GM23338 (cell line): Measurements from ENCODE around the gene IRX1. TPM values are rescaled to one million over a fixed set of nuclear protein-coding genes. Genes with fewer than 3 reads are reported as not detected.

Experiments
- ATAC-seq: fragments of 200-7000 bp; cut with Tn5 transposase; 3 replicates; pipeline ENCODE4 v1.9.1; 2020
- DNase-seq: peaks from one replicate; pipeline ENCODE4 v3.0.0-alpha.2; 2015; ENCODE audit warnings: low spot score
- H2AFZ ChIP-seq: fragments of 200-600 bp; sonication (generic); 2 replicates; pipeline ENCODE4 v1.8.0; 2016; ENCODE audit warnings: antibody characterized with exemption, mild to moderate bottlenecking, moderate library complexity
- H3F3A ChIP-seq: fragments of 200-600 bp; sonication (generic); replicated peaks from 2 replicates; pipeline ENCODE4 v1.8.0; 2017; ENCODE audit warnings: antibody characterized with exemption, mixed run types, low read depth
- H3K27ac ChIP-seq: fragments of 200-600 bp; sonication (generic); 2 replicates; pipeline ENCODE4 v1.6.1; 2016; ENCODE audit warnings: low read depth
- H3K27me3 ChIP-seq: fragments of 200-600 bp; sonication (generic); 2 replicates; pipeline ENCODE4 v1.8.0; 2016; ENCODE audit warnings: mild to moderate bottlenecking, mixed run types, moderate library complexity; ENCODE audit not compliant: insufficient read depth
- H3K36me3 ChIP-seq: fragments of 200-600 bp; sonication (generic); 2 replicates; pipeline ENCODE4 v1.8.0; 2016; ENCODE audit warnings: mild to moderate bottlenecking; ENCODE audit not compliant: insufficient read depth
- H3K4me1 ChIP-seq: fragments of 200-600 bp; sonication (generic); 2 replicates; pipeline ENCODE4 v1.8.0; 2016; ENCODE audit warnings: mild to moderate bottlenecking, moderate library complexity; ENCODE audit not compliant: insufficient read depth
- H3K4me2 ChIP-seq: fragments of 200-600 bp; sonication (generic); 2 replicates; pipeline ENCODE4 v1.7.1; 2017; ENCODE audit warnings: mixed run types
- H3K4me3 ChIP-seq: fragments of 200-600 bp; sonication (generic); 2 replicates; pipeline ENCODE4 v1.6.1; 2016; ENCODE audit warnings: mixed run types
- H3K79me2 ChIP-seq: fragments of 200-600 bp; sonication (generic); replicated peaks from 2 replicates; pipeline ENCODE4 v1.8.0; 2017; ENCODE audit warnings: mild to moderate bottlenecking; ENCODE audit not compliant: insufficient read depth
- H3K9me2 ChIP-seq: fragments of 200-600 bp; sonication (generic); 2 replicates; pipeline ENCODE4 v1.8.0; 2017; ENCODE audit not compliant: insufficient read depth
- H4K20me1 ChIP-seq: fragments of 200-600 bp; sonication (generic); replicated peaks from 2 replicates; pipeline ENCODE4 v1.8.0; 2017; ENCODE audit warnings: mild to moderate bottlenecking; ENCODE audit not compliant: insufficient read depth
- H3K27ac Mint-ChIP-seq: 2 replicates; pipeline ENCODE4 v1.8.0; 2020; ENCODE audit warnings: inconsistent platforms, mild to moderate bottlenecking, moderate library complexity, mixed read lengths
- H3K27me3 Mint-ChIP-seq: 3 replicates; pipeline ENCODE4 v1.8.0; 2022; ENCODE audit warnings: low read depth, mild to moderate bottlenecking, moderate library complexity, mixed read lengths, inconsistent platforms; ENCODE audit not compliant: insufficient read depth, poor library complexity
- H3K36me3 Mint-ChIP-seq: 3 replicates; pipeline ENCODE4 v1.8.0; 2021; ENCODE audit warnings: low read depth, mild to moderate bottlenecking, inconsistent platforms, moderate library complexity, mixed read lengths
- H3K4me1 Mint-ChIP-seq: 3 replicates; pipeline ENCODE4 v1.8.0; 2020; ENCODE audit warnings: mild to moderate bottlenecking, inconsistent platforms, mixed read lengths
- H3K4me3 Mint-ChIP-seq: 3 replicates; pipeline ENCODE4 v1.8.0; 2021; ENCODE audit warnings: moderate library complexity, mild to moderate bottlenecking, inconsistent platforms, mixed read lengths
- H3K9me3 Mint-ChIP-seq: 3 replicates; pipeline ENCODE4 v1.8.0; 2020; ENCODE audit warnings: moderate library complexity, mild to moderate bottlenecking, inconsistent platforms, mixed read lengths
- EZH2 ChIP-seq: fragments of 200-600 bp; sonication (generic); IDR thresholded peaks from one replicate; pipeline ENCODE4 v1.8.0; 2017; ENCODE audit warnings: antibody characterized with exemption, mild to moderate bottlenecking, low read depth; ENCODE audit not compliant: unreplicated experiment
- EZH2phosphoT487 ChIP-seq: fragments of 200-600 bp; sonication (generic); IDR thresholded peaks from one replicate; pipeline ENCODE4 v1.8.1; 2018; ENCODE audit warnings: antibody characterized with exemption; ENCODE audit not compliant: unreplicated experiment
- ZNF331 ChIP-seq: fragments of 250-450 bp; sonication (Bioruptor Pico); IDR thresholded peaks from 2 replicates; pipeline ENCODE4 v1.5.0; 2020; ENCODE audit warnings: low read depth, mild to moderate bottlenecking, moderate library complexity
- polyA plus RNA-seq: library from polyadenylated mRNA; unstranded; fragments of >200 nt; fragmentation: Nextera tagmentation; extraction: Ambion mirVana; gene quantifications from 2 replicates; pipeline ENCODE4 v1.2.1, GENCODE V29; 2016
- total RNA-seq: library from RNA; depleted of rRNA; stranded (reverse); fragments of >200 nt; shearing (Covaris generic); gene quantifications from 2 replicates; pipeline ENCODE4 v1.2.3, GENCODE V29; 2014
- TF ChIP-seq, protein P1 (sequence below): fragments of 250-450 bp; sonication (Bioruptor Pico); IDR thresholded peaks from 2 replicates; pipeline ENCODE4 v1.5.0; 2020; ENCODE audit warnings: mild to moderate bottlenecking, moderate library complexity
- TF ChIP-seq, protein P2 (sequence below): IDR thresholded peaks from 2 replicates; pipeline ENCODE4 v1.6.1; 2016; ENCODE audit warnings: antibody characterized with exemption

The IRX1 gene
- total and polyA plus RNA-seq, 2 experiments from 2014 or later, result 0.11 to 1.8 TPM

- Mint-ChIP-seq H3K4me3 (peak overlapping the region; percentile 63), H3K27ac (no peak overlapping the region), H3K36me3 (no peaks in the 10 kb centered on the region; the same call in 2 of the 3 replicates), H3K27me3 (peaks cover 88% of the 10 kb centered on the region), H3K4me1 (peaks cover 41% of the 10 kb centered on the region), H3K9me3 (no peaks in the 10 kb centered on the region; the same call in none of the 3 replicates)
- Histone ChIP-seq H3K4me2 (peak overlapping the region; percentile 77), H3K4me3 (peak overlapping the region; percentile 55), H2AFZ (peak overlapping the region; percentile 84), H3K36me3 (no peaks in the 10 kb centered on the region), H3K27me3 (peaks cover 95% of the 10 kb centered on the region), H3K79me2 (no peaks in the 10 kb centered on the region), H4K20me1 (peaks cover 6% of the 10 kb centered on the region; the same call in 1 of the 2 replicates), H3K4me1 (peaks cover 40% of the 10 kb centered on the region), H3K27ac (no peak overlapping the region), H3K9me2 (no peaks in the 10 kb centered on the region), H3F3A (0 out of 2 replicates have a peak, but pooled peaks cover 4% of the 10 kb centered on the region)
- peak; percentile 61 for DNase-seq
- TF ChIP-seq, protein P1, sequence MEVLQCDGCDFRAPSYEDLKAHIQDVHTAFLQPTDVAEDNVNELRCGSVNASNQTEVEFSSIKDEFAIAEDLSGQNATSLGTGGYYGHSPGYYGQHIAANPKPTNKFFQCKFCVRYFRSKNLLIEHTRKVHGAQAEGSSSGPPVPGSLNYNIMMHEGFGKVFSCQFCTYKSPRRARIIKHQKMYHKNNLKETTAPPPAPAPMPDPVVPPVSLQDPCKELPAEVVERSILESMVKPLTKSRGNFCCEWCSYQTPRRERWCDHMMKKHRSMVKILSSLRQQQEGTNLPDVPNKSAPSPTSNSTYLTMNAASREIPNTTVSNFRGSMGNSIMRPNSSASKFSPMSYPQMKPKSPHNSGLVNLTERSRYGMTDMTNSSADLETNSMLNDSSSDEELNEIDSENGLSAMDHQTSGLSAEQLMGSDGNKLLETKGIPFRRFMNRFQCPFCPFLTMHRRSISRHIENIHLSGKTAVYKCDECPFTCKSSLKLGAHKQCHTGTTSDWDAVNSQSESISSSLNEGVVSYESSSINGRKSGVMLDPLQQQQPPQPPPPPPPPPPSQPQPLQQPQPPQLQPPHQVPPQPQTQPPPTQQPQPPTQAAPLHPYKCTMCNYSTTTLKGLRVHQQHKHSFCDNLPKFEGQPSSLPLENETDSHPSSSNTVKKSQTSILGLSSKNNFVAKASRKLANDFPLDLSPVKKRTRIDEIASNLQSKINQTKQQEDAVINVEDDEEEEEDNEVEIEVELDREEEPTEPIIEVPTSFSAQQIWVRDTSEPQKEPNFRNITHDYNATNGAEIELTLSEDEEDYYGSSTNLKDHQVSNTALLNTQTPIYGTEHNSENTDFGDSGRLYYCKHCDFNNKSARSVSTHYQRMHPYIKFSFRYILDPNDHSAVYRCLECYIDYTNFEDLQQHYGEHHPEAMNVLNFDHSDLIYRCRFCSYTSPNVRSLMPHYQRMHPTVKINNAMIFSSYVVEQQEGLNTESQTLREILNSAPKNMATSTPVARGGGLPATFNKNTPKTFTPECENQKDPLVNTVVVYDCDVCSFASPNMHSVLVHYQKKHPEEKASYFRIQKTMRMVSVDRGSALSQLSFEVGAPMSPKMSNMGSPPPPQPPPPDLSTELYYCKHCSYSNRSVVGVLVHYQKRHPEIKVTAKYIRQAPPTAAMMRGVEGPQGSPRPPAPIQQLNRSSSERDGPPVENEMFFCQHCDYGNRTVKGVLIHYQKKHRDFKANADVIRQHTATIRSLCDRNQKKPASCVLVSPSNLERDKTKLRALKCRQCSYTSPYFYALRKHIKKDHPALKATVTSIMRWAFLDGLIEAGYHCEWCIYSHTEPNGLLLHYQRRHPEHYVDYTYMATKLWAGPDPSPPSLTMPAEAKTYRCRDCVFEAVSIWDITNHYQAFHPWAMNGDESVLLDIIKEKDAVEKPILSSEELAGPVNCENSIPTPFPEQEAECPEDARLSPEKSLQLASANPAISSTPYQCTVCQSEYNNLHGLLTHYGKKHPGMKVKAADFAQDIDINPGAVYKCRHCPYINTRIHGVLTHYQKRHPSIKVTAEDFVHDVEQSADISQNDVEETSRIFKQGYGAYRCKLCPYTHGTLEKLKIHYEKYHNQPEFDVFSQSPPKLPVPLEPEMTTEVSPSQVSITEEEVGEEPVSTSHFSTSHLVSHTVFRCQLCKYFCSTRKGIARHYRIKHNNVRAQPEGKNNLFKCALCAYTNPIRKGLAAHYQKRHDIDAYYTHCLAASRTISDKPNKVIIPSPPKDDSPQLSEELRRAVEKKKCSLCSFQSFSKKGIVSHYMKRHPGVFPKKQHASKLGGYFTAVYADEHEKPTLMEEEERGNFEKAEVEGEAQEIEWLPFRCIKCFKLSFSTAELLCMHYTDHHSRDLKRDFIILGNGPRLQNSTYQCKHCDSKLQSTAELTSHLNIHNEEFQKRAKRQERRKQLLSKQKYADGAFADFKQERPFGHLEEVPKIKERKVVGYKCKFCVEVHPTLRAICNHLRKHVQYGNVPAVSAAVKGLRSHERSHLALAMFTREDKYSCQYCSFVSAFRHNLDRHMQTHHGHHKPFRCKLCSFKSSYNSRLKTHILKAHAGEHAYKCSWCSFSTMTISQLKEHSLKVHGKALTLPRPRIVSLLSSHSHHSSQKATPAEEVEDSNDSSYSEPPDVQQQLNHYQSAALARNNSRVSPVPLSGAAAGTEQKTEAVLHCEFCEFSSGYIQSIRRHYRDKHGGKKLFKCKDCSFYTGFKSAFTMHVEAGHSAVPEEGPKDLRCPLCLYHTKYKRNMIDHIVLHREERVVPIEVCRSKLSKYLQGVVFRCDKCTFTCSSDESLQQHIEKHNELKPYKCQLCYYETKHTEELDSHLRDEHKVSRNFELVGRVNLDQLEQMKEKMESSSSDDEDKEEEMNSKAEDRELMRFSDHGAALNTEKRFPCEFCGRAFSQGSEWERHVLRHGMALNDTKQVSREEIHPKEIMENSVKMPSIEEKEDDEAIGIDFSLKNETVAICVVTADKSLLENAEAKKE (CRISPR knock-in tag), result no peak
- TF ChIP-seq EZH2phosphoT487, result peak; percentile 99
- TF ChIP-seq EZH2, result peak; percentile 80
- ATAC-seq, result no peak
Measured at GRCh38 chr5:3596261-3596825, 711 bp downstream of the IRX1 start.

DNA sequence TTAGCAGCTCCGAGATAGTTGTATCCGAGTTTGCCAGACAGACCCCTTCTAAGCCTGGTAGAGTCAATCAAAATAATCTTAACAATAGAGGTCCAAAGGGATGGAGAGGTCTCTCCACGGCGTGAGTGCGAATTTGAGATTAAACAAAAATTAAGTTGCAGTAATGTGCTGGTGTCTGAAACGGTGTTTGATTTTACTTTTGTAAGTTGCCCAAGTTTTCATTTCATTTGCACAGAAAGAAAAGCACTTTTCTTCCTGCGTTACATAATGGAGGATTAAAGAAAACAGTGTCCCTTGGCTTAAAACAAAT, 1.2 kb downstream of the IRX1 start:
- H3K4me3 ChIP-seq, result peak overlapping the region; percentile 55
- Mint-ChIP-seq H3K4me1 (peaks cover 46% of the 10 kb centered on the region), H3K27ac (no peak overlapping the region), H3K4me3 (peak overlapping the region; percentile 63), H3K36me3 (no peaks in the 10 kb centered on the region; the same call in 2 of the 3 replicates), H3K9me3 (peaks cover 2% of the 10 kb centered on the region), H3K27me3 (peaks cover 88% of the 10 kb centered on the region)
- peaks cover 8% of the 10 kb centered on the region; the same call in 1 of the 2 replicates for H4K20me1 ChIP-seq
- H3F3A ChIP-seq, result 0 out of 2 replicates have a peak, but pooled peaks cover 4% of the 10 kb centered on the region
- H2AFZ ChIP-seq, result no peak overlapping the region; the same call in 1 of the 2 replicates
- H3K4me2 ChIP-seq, result peak overlapping the region; percentile 77
- H3K79me2 ChIP-seq, result no peaks in the 10 kb centered on the region
- no peaks in the 10 kb centered on the region for H3K36me3 ChIP-seq
- DNase-seq (no peak), ATAC-seq (no peak)
- peaks cover 95% of the 10 kb centered on the region for H3K27me3 ChIP-seq
- H3K27ac ChIP-seq, result no peak overlapping the region
- H3K9me2 ChIP-seq, result no peaks in the 10 kb centered on the region
- H3K4me1 ChIP-seq, result peaks cover 43% of the 10 kb centered on the region
- peak; percentile 90 for TF ChIP-seq EZH2
- TF ChIP-seq ZNF331 (CRISPR knock-in tag), result no peak
- TF ChIP-seq, protein P2, sequence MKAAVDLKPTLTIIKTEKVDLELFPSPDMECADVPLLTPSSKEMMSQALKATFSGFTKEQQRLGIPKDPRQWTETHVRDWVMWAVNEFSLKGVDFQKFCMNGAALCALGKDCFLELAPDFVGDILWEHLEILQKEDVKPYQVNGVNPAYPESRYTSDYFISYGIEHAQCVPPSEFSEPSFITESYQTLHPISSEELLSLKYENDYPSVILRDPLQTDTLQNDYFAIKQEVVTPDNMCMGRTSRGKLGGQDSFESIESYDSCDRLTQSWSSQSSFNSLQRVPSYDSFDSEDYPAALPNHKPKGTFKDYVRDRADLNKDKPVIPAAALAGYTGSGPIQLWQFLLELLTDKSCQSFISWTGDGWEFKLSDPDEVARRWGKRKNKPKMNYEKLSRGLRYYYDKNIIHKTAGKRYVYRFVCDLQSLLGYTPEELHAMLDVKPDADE, result no peak
